Transverse colon (tissue), 4 donors: ENCODE measurements around the gene YPEL4. TPM values are rescaled to one million over a fixed set of nuclear protein-coding genes. Genes with fewer than 3 reads are reported as not detected.
A peak's percentile ranks its signal among the peaks of the same experiment; 100 is the strongest.

Source experiments
- DNase-seq: peaks from one replicate; pipeline ENCODE4 v3.0.0-alpha.2; 2019
- H3K27ac ChIP-seq, 4 donors: fragments of 200-600 bp; sonication (generic); 2 replicates each; pipeline ENCODE4 v1.5.1; 2016 to 2018; ENCODE audit warnings: inconsistent platforms in 4 of 4
- H3K27me3 ChIP-seq: fragments of 200-600 bp; sonication (generic); 2 replicates; pipeline ENCODE4 v1.5.1; 2017; ENCODE audit warnings: inconsistent platforms
- H3K36me3 ChIP-seq, 4 donors: fragments of 200-600 bp; sonication (generic); 2 replicates each; pipeline ENCODE4 v1.5.1; 2017 to 2019; ENCODE audit warnings: inconsistent platforms in 4 of 4
- H3K4me1 ChIP-seq, 4 donors: fragments of 200-600 bp; sonication (generic); 2 replicates each; pipeline ENCODE4 v1.5.1; 2017 to 2020; ENCODE audit warnings: inconsistent platforms in 4 of 4
- H3K4me3 ChIP-seq, 4 donors: fragments of 200-600 bp; sonication (generic); 1 replicate in 1 of 4; 2 replicates in 3 of 4; pipeline versions ENCODE4 v1.5.1 to v1.6.1; 2017 to 2019; ENCODE audit warnings: inconsistent platforms in 4 of 4
- H3K9me3 ChIP-seq, 2 donors: fragments of 200-600 bp; sonication (generic); 2 replicates each; pipeline ENCODE4 v1.5.1; 2017 to 2019; ENCODE audit warnings: inconsistent platforms in 2 of 2
- EP300 ChIP-seq: sonication (generic); formaldehyde crosslinking; IDR thresholded peaks from one replicate; pipeline ENCODE4 v1.6.1; 2017; ENCODE audit warnings: antibody characterized with exemption, low read depth
- POLR2A ChIP-seq: fragments of 450-650 bp; IDR thresholded peaks from one replicate; pipeline ENCODE4 v1.6.1; 2016; ENCODE audit warnings: antibody characterized with exemption, mild to moderate bottlenecking, moderate library complexity
- POLR2AphosphoS5 ChIP-seq, 3 donors: sonication (generic); formaldehyde crosslinking; IDR thresholded peaks; one replicate each; pipeline ENCODE4 v1.6.1; 2016; ENCODE audit warnings: antibody characterized with exemption in 3 of 3
- WGBS, 2 donors: methylation state at CpG; one replicate each; pipeline ENCODE4 v1.1.5; 2018; ENCODE audit warnings: low coverage in 1 of 2; 5-methylcytosine and 5-hydroxymethylcytosine counted together
- in situ Hi-C, 4 donors: fragments of 200-750 bp; cut with MboI; loops; one replicate each; pipeline versions ENCODE4 v1.15.0 to v1.15.1; 2017; ENCODE audit warnings: low sequenced_read_pairs in 3 of 4, low pct_ligation_motif_present in 1 of 4, low pct_unique_long_range_greater_than_20kb in 1 of 4
- intact Hi-C: fragments of 100-400 bp; cut with DNase I; formaldehyde crosslinking; loops from one replicate; pipeline ENCODE4 v1.15.1; 2023; ENCODE audit warnings: low total_unique reads
- small RNA-seq, 4 donors: library from RNA; depleted of rRNA; stranded (forward); fragments of <200 nt; gene quantifications; one replicate each; pipeline ENCODE3, GENCODE V24; 2016
- total RNA-seq, 4 donors: library from RNA; depleted of rRNA; stranded (reverse); fragments of >200 nt; gene quantifications; one replicate each; pipeline ENCODE4 v1.1.0, GENCODE V29; 2016
- TF ChIP-seq, protein P1 (sequence below), 5 experiments: fragments of 200-600 bp in 3 of 5; fragments of 450-650 bp in 2 of 5; sonication (generic) in 3 of 5; IDR thresholded peaks; 1 replicate in 2 of 5; 2 replicates in 3 of 5; pipeline ENCODE4 v1.5.1; 2016 to 2017; ENCODE audit warnings: antibody characterized with exemption in 5 of 5, inconsistent platforms in 3 of 5, mild to moderate bottlenecking in 2 of 5, moderate library complexity in 1 of 5

The YPEL4 gene
- total RNA-seq, 4 donors from 2014 or later: 0.68 to 0.95 TPM; not detected in 2

DNA sequence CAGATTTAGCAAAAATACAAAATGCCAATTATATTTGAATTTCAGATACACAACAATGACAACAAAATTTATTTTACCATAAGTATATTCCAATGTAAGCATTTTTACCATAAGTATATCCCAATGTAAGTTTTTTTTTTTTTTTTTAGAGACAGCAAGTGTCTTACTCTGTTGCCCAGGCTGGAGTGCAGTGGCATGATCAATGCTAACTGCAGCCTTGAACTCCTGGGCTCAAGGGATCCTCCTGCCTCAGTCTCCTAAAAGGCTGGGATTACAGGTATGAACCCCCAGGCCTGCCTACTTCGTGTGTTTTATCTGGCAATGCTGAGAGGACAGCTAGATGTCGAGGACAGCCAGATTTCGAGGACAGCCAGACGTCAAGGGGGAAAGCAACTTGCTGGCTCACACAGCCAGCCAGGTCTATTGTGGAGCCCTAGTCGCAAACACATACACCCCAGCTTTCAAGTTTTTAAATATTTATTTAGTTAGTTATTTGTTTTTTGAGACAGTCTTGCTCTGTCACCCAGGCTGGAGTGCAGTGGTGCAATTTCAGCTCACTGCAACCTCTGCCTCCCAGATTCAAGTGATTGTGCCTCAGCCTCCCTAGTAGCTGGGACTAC is 53.3 kb downstream of the YPEL4 start:
- Histone ChIP-seq H3K27me3 (peaks cover 9% of the 10 kb centered on the region), H3K27ac (peak overlapping the region; percentile 77 to 91 (median 86)), H3K9me3 (no peaks in the 10 kb centered on the region), H3K4me3 (no peak overlapping the region), H3K4me1 (peaks cover 0 to 16% (median 0%) of the 10 kb centered on the region in 4 donors), H3K36me3 (no peaks in the 10 kb centered on the region)
- no peak for DNase-seq
- TF ChIP-seq POLR2A: no peak
- TF ChIP-seq, protein P1, sequence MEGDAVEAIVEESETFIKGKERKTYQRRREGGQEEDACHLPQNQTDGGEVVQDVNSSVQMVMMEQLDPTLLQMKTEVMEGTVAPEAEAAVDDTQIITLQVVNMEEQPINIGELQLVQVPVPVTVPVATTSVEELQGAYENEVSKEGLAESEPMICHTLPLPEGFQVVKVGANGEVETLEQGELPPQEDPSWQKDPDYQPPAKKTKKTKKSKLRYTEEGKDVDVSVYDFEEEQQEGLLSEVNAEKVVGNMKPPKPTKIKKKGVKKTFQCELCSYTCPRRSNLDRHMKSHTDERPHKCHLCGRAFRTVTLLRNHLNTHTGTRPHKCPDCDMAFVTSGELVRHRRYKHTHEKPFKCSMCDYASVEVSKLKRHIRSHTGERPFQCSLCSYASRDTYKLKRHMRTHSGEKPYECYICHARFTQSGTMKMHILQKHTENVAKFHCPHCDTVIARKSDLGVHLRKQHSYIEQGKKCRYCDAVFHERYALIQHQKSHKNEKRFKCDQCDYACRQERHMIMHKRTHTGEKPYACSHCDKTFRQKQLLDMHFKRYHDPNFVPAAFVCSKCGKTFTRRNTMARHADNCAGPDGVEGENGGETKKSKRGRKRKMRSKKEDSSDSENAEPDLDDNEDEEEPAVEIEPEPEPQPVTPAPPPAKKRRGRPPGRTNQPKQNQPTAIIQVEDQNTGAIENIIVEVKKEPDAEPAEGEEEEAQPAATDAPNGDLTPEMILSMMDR (IDR thresholded peaks at IDR 0.05): no peak
- TF ChIP-seq POLR2AphosphoS5 (IDR thresholded peaks at IDR 0.05): no peak
- TF ChIP-seq EP300: no peak
- WGBS, 2 donors: 66 to 67% methylated on average over 2 to 5 of the region's 5 CpGs
- intact Hi-C loops: no loop called here
- in situ Hi-C loops: no loop called here

Small RNAs within 50 kb of the gene (small RNA-seq; reads per million reads assigned to genes)
- gene MIR130A: 199 to 1,016 (median 598) reads per million in 4 donors

Other genes with a start within 250 kb of the YPEL4 start
- 10 to 100 TPM in 3 of 4 donors, 1 to 10 TPM in 1; 6.0 to 35.9 (median 19.4) TPM for gene SLC43A3, start 222.8 kb downstream of the YPEL4 start, total RNA-seq
- gene RTN4RL2, start 189.4 kb downstream of the YPEL4 start, total RNA-seq: under 1 TPM in 1 of 4 donors, not detected in 3; 0.48 TPM
- 10 to 100 TPM in 3 of 4 donors, 1 to 10 TPM in 1; 7.5 to 30.4 (median 15.2) TPM for gene SLC43A1, start 134.2 kb downstream of the YPEL4 start, total RNA-seq
- gene TIMM10, start 119.2 kb downstream of the YPEL4 start, total RNA-seq: 10 to 100 TPM in 2 of 4 donors, 1 to 10 TPM in 1, not detected in 1; 1.6 to 36.8 (median 34.0) TPM
- not detected for gene SMTNL1, start 112.3 kb downstream of the YPEL4 start, total RNA-seq
- gene UBE2L6, start 82.2 kb downstream of the YPEL4 start, total RNA-seq: 10 to 100 TPM; 15.3 to 24.3 (median 20.6) TPM
- 100 to 1,000 TPM in 2 of 4 donors, 10 to 100 TPM in 2; 65.7 to 143 (median 102) TPM for gene SERPING1, start 52.2 kb downstream of the YPEL4 start, total RNA-seq
- gene CLP1, start 7.8 kb upstream of the YPEL4 start, total RNA-seq: 10 to 100 TPM in 2 of 4 donors, 1 to 10 TPM in 1, not detected in 1; 10.0 to 24.7 (median 11.6) TPM
- 10 to 100 TPM; 38.4 to 63.2 (median 57.6) TPM for gene ZDHHC5, start 18.2 kb upstream of the YPEL4 start, total RNA-seq
- gene MED19, start 62.3 kb upstream of the YPEL4 start, total RNA-seq: 10 to 100 TPM in 2 of 4 donors, 1 to 10 TPM in 2; 6.2 to 22.1 (median 12.0) TPM
- gene TMX2, start 62.7 kb upstream of the YPEL4 start, total RNA-seq: 10 to 100 TPM; 12.3 to 86.7 (median 49.0) TPM
- gene SELENOH, start 91.6 kb upstream of the YPEL4 start, total RNA-seq: 100 to 1,000 TPM in 2 of 4 donors, 10 to 100 TPM in 2; 78.2 to 117 (median 102) TPM
- not detected for gene BTBD18, start 101.9 kb upstream of the YPEL4 start, total RNA-seq
- gene CTNND1, start 111.9 kb upstream of the YPEL4 start, total RNA-seq: 100 to 1,000 TPM; 165 to 415 (median 374) TPM